T-helper 2 cell treated with Interferon-gamma antibody and Interleukin-4, amounts not matched to agents 100 ng/mL and 5 ng/mL, for 36 hours (primary cell): ENCODE data around the gene SPOCK2. TPM values are rescaled to one million over a fixed set of nuclear protein-coding genes. Genes with fewer than 3 reads are reported as not detected.

ENCODE experiments used
- intact Hi-C: fragments of 100-400 bp; cut with micrococcal nuclease; formaldehyde crosslinking; loops from one replicate; pipeline ENCODE4 v1.15.1; 2023
- total RNA-seq: library from RNA; stranded (reverse); gene quantifications from 2 replicates; pipeline ENCODE4 v1.2.3, GENCODE V29; 2022

The SPOCK2 gene
- total RNA-seq, 1 donor from 2014 or later: 217 TPM

DNA sequence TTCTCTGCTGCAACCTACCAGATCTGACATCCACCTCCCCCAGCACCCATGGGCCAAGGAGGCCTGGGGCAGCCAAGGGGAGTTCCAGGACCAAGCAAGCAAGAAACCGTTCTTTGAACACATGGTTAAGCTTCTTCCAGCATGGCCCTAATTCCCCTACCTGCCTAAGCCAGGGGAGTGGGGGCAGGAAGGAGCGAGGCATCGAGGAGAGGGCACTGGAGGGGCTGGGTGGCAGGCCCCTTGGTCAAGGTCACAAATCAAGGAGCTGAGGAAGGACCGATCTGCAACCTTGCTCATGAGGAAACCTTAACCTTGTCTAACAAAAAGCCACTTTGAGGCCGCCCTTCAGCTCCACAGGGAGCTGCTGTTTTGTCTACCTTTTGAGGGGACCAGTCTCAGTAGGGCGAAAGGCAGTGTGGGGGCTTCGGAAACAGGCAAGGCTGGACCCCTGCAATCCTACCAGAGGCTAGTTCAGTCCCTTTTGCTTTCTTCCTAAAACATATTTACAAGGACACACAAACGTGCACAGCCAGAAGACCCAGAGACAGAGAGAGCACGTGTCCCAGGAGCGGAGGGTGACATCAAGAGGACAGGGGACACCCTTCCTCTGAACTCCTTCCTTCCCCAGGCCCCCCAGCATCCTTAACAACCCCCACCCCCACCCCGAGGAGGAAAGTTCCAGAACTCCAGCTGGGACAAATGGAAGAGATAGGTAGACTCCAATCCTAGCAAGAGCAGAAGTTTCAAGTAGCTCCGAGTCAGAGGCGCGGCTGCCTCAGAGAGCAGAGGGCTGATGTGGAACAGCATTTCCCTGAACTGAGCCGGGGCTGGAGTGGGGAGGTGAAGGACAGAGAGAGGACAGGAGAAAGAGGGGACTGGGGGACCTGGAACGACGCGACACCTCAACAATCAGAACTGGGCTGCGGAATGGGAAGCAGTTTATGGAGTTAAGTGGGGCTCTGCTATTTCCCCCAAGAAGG lies 28.2 kb downstream of the SPOCK2 start:
- intact Hi-C loops: no loop called here

DNA sequence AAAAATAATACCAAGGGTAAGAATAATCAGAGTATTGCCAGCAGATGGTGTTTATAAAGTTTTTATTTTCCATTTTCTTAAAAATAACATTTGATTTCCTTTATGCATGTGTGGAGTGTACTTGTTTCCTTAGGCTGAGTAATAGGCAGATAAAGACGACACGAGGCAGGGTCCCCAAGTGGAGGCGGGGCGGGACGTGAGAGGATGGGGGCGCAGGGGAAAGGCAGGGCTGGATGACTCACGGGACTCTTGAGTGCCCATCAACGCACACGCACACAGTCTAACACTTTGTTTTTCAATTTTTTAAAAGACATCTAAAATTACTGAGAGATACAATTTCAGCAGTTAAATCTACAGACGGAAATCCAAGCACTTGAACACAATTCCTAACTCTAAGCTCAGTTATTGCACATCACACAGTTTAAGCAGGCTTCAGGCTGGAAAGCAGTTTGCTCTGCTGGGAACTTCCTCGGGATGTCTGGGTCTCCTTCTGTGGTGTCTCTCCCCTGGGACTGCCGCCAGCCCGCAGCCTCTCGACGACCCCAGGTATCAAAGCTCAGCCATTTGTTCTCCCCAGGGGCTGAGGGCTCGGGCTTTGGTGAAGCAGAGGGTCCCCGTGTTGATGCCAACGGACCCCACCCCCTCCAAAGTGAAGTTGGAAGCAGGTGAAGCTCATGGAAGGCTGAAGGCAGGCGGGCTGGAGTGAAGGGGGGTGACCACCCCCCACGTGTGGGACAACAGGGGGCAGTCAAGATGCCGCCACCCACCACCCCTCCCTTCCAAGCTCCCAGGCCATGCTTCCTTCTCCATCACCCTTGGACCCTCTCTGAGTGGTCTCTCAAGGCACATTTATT lies 29.1 kb downstream of the SPOCK2 start:
- intact Hi-C loops: no loop called here

DNA sequence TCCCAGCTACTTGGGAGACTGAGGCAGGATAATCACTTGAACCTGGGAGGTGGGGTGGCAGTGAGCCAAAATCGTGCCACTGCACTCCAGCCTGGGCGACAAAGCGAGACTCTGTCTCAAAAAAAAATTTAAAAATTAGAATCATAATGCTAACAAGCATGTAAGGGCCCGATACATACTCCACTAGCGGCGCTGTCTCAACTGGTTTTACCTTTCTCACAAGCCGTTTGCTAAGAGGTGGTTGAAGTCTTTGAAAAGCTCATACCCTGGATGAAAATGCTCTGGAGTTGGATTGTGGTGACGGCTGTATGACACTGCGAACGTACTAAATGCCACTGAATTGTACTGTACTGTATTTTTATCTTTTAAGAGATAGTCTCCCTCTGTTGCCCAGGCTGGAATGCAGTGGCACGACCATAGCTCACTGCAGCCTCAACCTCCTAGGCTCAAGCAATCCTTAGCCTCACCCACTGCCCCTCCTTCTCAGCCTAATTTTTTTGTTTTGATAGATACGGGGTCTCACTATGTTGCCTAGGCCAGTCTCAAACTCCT lies 29.9 kb downstream of the SPOCK2 start:
- intact Hi-C loops: no loop called here

DNA sequence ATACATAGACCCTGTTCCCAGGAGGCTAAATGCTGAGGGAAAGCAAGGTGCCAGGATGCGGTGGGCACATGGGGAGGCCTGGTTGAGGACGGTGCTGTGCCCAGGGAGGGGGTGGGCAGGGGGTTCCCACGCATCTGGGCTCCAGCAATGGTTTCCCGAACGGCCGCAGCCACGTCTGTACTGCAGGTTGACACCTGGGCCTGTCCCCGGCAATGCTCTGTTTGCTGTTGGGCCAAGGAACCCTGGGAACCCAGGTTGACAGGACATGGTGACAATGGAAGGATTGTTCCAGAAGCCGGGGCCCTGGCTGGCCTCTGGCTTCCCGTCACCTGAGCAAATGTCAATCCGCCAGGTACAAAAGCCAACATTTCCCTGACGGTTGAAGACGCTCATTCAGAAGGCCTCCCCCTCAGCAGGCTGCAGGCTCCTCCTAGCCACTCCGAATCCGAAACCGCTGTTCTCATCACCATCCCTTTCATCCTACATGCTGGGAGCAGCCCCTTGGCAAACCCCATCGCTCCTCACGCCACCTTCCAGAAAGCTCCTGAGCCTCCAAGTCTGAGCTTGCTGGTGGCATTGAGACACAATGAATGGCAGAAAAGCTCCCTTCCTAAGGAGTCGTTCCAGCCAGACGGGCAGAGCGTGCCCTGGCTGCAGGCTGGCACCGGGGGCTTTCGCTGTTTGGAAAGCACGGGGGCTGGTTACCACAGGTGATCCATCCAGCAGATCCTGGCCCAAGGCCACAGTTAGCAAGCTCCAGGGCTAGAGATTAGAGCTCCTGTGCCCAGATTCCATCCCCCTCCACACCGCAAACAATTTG lies 31.2 kb downstream of the SPOCK2 start:
- intact Hi-C loops: no loop called here

DNA sequence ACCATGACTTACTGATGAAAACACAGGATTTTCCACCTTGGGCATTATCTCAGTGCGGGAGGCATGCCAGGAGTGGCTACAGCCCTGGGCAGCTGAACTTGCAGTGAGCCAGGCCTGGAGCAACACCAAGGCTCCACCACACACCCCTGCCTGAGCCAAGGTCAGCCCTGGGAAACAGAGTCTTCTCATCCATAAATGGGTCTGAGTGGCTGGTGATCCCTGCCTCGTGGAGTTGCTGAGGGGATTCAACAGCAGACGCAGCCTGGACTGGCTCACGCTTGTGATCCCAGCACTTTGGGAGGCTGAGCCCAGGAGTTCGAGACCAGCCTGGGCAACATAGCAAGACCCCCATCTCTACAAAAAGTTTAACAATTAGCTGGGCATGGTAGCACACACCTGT lies 32.2 kb downstream of the SPOCK2 start:
- intact Hi-C loops: no loop called here

GRCh38 chr10:72053690-72054089 lies 34.7 kb downstream of the SPOCK2 start:
- intact Hi-C loops: no loop called here

DNA sequence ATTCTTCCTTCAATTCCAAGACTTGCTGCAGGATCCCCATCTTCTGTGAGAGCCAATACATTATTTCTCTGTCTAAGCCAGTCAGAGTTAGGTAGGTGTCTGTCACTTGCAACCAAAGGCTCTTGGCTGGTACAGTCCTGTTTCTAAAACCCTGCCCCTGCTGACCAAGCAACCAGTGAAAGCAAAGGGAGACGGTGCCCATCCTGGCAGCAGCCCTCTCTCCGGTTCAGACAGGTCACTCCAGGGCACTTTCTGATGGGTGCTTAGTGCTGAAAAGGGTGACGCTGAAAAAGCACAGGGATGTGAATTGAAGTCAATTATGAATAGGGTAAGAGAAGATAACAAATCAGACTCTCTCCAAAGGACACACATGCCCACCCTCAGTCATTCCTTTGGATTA lies 37.5 kb downstream of the SPOCK2 start:
- intact Hi-C loops: no loop called here

DNA sequence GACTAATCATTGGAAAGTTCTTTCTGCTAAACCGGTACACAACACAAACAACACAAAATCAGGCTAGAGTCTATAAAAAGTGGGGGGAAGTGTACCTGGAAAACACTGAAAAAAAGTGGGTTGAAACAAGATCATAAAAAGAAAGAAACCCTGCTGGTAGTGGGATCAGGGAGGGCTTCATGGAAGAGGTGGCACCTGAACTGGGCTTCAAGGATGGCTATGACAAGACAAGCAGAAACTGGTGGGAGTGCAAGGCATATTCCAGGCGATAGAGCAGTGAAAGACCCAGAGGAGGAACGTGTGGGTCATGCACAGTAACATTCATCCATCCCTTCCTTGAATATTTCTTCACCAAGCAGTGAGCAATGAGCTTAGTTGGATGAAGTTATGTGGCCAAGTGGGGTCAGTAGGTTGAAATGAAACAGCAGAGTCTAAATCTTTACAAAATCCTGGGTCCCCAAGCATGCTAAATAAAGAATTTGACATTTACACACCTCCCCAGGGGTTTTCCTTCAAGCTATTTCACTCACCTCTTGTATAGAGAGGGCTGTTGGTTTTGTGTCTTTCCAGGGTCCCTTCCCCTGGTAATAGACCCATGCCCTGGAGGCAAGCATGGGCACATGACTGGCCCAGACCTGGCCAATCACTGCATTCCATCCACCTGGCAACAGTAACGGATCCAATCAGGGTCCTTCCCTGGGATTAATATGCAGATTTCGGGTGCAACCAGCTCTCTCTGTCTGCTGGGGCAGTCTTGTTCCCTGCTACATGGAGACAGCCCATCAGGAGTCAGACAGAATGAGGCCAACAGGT lies 38.2 kb downstream of the SPOCK2 start:
- intact Hi-C loops: loop anchor here (1.0 to 10.0 kb wide), 3 partner anchors 173 to 735 kb away; partner anchors contain the start of gene SLC29A3

DNA sequence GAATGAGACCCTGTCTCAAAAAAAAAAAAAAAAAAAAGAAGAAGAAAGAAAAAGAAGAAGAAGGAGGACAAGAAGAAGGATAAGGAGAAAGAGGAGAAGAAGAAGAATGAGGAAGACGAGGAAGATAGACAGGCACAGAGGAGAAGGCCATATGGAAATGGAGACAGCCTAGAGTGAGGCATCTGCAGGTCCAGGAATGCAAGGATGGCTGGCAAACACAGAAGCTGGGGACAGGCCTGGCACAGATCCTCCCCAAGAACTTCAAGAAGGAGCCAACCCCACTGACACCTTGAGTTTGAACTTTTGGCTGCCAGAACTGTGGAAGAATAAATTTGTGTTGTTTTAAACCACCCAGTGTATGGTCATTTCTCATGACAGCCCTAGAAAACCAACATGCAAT lies 38.9 kb downstream of the SPOCK2 start:
- intact Hi-C loops: loop anchor here (1.0 to 10.0 kb wide), 3 partner anchors 173 to 735 kb away; partner anchors contain the start of gene SLC29A3

GRCh38 chr10:72048450-72049124 lies 39.8 kb downstream of the SPOCK2 start:
- intact Hi-C loops: loop anchor here (1.0 to 10.0 kb wide), 5 partner anchors 152 to 734 kb away; partner anchors contain the start of gene SLC29A3

DNA sequence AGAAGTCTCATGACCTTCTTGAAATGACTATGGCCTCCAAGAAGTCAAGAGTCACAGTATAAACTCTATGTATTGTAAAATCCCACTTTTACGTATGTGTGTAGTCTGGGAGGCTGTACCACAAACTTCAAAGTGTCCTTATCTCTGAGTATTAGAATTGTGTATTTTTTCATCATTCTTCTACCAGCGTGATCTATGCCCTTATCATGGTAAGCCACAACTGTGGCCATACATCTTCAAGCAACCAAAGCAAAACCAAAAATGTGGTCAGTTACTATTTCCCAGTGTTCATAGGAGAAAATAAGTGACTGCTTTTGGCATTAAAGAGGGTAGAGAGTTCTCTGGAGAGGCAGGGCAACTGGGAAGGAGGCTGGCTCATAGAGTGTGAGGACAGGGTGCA lies 42.8 kb downstream of the SPOCK2 start:
- intact Hi-C loops: loop anchor here (10.0 kb wide), 1 partner anchor 731 kb away; the partner anchor contains the start of gene SLC29A3

DNA sequence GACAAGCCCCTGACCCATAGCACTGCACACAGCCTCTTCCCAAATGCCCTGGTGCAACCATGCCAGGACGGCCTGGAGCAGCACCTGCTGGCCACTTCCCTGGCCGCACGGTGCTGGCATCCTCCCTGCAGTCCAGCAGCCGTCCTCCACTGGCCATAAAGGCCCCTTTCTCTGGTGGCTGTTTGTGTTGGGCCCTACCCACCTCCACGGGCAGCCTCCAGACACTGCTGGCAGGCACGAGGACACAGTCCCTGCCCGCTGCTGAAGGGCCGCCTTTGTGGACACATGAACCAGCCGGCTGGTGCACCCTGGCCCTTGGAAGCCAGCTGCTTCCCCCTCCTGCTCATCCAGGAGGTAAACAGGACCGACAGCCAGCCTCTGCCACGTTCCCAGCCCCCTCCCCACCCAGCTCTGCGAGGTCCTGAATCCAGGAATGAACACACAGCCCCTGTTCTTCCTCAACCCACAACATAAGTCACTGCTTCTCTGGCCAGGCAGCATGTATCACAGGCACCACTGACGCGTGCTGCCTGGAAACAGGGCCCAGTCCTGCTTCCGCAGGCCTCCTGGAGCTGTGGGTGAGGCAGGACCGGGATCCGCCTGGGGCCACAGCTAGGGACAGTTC lies 43.8 kb downstream of the SPOCK2 start:
- intact Hi-C loops: loop anchor here (10.0 kb wide), 1 partner anchor 730 kb away; the partner anchor contains the start of gene SLC29A3

GRCh38 chr10:72043016-72043834 lies 45.1 kb downstream of the SPOCK2 start:
- intact Hi-C loops: loop anchor here (10.0 kb wide), 1 partner anchor 728 kb away; the partner anchor contains the start of gene SLC29A3

DNA sequence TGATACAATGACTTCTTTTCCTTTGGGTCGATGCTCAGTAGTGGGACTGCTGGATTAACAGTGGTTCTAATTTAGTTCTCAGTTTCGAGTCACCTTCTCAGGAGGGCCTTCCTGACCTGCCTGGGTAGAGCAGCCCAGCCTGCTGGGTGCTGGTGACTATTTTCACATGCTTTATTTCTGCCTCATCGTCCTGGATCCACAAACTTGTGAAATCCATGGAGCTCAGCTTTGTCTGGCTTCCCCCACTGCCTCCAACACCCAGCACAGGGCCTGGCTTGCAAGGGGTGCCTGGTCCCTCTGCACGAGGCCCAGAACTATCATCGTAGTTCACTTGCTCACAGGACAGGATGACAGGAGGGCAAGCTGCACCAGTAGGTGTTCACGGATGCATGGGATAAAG lies 46.9 kb downstream of the SPOCK2 start:
- intact Hi-C loops: loop anchor here (10.0 kb wide), 1 partner anchor 727 kb away; the partner anchor contains the start of gene SLC29A3

- intact Hi-C loops: no loop called here
Observed at GRCh38 chr10:72039377-72039776, 49.0 kb downstream of the SPOCK2 start.

- intact Hi-C loops: no loop called here
Observed at GRCh38 chr10:72038458-72039001, 49.8 kb downstream of the SPOCK2 start.

GRCh38 chr10:72037811-72038210 lies 50.5 kb downstream of the SPOCK2 start:
- intact Hi-C loops: no loop called here
